HepG2 (cell line): ENCODE measurements around the gene RASGRP1.

Experiments used
- EP300 ChIP-seq, 3 experiments: sonication (generic) in 1 of 3; formaldehyde crosslinking in 1 of 3; IDR thresholded peaks; 2 replicates each; pipeline versions ENCODE4 v1.5.1 to v1.6.1; 2011 to 2020; ENCODE audit warnings: low read depth in 2 of 3, low read length in 2 of 3, borderline replicate concordance in 1 of 3, improper control_type of control experiment in 1 of 3, mild to moderate bottlenecking in 1 of 3, missing genetic modification reagents in 1 of 3, moderate library complexity in 1 of 3
- ESRRA ChIP-seq: sonication (generic); formaldehyde crosslinking; IDR thresholded peaks from 2 replicates; pipeline ENCODE4 v1.5.1; 2020; ENCODE audit warnings: mild to moderate bottlenecking, low read depth, missing genetic modification reagents
- NR2F2 ChIP-seq: IDR thresholded peaks from 2 replicates; pipeline ENCODE4 v1.6.1; 2012; ENCODE audit warnings: low read depth, inconsistent platforms, borderline replicate concordance
- PRPF4 ChIP-seq: fragments of 200-400 bp; formaldehyde crosslinking; IDR thresholded peaks from 2 replicates; pipeline ENCODE4 v1.6.1; 2016; ENCODE audit warnings: low read length, low read depth; ENCODE audit not compliant: poor library complexity, severe bottlenecking
- TF ChIP-seq, protein P1 (sequence below), 2 experiments: IDR thresholded peaks; 2 replicates each; pipeline ENCODE4 v1.6.1; 2011 to 2012; ENCODE audit warnings: low read length in 2 of 2, borderline replicate concordance in 1 of 2, low read depth in 1 of 2, mild to moderate bottlenecking in 1 of 2, moderate library complexity in 1 of 2

DNA sequence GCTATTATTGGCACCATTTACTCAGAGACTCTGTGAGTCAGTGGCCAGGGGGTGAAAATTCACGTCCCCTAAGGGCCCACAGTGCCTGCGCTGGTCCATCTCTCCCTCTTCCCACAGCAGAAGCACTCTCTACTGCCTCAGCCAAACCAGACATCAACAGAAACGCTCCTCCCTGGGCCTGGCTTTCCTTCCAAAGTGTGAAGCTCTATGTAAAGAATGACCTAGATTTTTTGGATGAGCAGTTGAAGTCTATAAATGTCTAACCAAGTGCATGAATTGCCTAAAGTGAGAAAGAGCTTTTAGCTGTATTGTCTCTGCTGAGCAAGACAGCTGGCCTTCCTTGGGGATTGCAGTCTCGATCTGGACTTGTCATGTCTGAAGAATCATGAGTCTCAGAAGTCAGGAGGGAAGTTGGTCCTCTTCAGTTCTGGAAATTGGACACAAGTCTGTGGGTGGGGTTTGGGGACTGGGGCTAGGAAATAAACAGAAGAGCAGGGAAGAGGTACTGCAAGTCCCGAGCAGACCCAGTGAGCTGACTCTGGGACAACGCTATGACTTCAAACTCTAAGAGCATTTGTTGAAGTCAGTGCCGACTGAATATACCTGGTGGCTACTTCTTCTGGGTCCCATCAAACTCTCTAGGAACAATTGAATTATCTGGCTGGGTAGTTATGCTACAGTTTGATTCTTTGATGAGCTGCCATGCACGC lies 29.0 kb downstream of the RASGRP1 start:
- TF ChIP-seq EP300 (IDR thresholded peaks at IDR 0.05; ENCODE audit: low read depth in 2 of 2, low read length in 2 of 2) (no peak), EP300 (CRISPR knock-in tag; IDR thresholded peaks at IDR 0.05; ENCODE audit: borderline replicate concordance) (no peak), NR2F2 (no peak), ESRRA (CRISPR knock-in tag) (no peak), PRPF4 (no peak)
- TF ChIP-seq, protein P1, sequence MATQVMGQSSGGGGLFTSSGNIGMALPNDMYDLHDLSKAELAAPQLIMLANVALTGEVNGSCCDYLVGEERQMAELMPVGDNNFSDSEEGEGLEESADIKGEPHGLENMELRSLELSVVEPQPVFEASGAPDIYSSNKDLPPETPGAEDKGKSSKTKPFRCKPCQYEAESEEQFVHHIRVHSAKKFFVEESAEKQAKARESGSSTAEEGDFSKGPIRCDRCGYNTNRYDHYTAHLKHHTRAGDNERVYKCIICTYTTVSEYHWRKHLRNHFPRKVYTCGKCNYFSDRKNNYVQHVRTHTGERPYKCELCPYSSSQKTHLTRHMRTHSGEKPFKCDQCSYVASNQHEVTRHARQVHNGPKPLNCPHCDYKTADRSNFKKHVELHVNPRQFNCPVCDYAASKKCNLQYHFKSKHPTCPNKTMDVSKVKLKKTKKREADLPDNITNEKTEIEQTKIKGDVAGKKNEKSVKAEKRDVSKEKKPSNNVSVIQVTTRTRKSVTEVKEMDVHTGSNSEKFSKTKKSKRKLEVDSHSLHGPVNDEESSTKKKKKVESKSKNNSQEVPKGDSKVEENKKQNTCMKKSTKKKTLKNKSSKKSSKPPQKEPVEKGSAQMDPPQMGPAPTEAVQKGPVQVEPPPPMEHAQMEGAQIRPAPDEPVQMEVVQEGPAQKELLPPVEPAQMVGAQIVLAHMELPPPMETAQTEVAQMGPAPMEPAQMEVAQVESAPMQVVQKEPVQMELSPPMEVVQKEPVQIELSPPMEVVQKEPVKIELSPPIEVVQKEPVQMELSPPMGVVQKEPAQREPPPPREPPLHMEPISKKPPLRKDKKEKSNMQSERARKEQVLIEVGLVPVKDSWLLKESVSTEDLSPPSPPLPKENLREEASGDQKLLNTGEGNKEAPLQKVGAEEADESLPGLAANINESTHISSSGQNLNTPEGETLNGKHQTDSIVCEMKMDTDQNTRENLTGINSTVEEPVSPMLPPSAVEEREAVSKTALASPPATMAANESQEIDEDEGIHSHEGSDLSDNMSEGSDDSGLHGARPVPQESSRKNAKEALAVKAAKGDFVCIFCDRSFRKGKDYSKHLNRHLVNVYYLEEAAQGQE (IDR thresholded peaks at IDR 0.05; ENCODE audit: borderline replicate concordance in 1 of 2, low read depth in 1 of 2, low read length in 2 of 2) = no peak
